GM10248 (cell line): ENCODE results near the gene ABTB1.

Experiments
- CTCF ChIA-PET: fragments of 300-600 bp; sonication (Branson Sonifier 250); formaldehyde crosslinking; extraction: SDS; loops from one replicate; lab custom pipeline; 2021; ENCODE audit warnings: antibody characterized with exemption; lab: Yijun Ruan, JAX
- POLR2A ChIA-PET: fragments of 350-650 bp; sonication (Branson Sonifier 250); formaldehyde crosslinking; extraction: SDS; loops from one replicate; lab custom pipeline; 2020; ENCODE audit warnings: antibody characterized with exemption; lab: Yijun Ruan, JAX
- DNase-seq: peaks from one replicate; pipeline ENCODE4 v3.0.0; 2012; ENCODE audit errors: extremely low spot score
- CTCF ChIP-seq: IDR thresholded peaks from 2 replicates; pipeline ENCODE4 v1.5.1; 2012; ENCODE audit warnings: mild to moderate bottlenecking, low read depth; ENCODE audit errors: extremely low read depth, missing control alignments, control extremely low read depth

ABTB1 gene

DNA sequence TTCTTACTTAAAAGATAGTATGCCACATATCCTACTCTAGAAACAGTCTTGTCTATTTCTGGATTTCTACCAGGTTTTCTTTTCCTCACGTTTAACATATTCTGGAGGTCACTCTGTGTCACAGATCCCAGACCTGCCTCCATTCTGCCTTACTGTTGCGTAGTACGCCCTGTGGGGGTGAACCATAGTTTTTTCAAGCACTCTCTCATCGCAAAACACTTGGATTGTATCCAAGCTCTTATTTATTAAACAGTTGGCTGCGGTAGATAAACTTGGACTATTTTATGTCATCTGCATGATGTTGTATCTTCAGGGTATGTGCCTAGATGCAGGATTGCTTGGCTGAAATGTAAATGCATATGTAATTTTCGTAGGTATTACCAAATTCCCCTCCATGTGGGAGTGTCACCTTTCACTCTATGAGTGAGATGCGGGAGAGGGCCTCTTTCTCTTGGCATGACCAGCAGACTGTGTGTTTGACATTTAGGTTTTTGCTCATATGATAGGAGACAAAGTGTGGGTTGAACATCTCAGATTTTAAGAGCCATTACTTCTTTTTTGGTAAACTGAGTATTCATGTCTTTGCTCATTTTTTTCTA, 55.8 kb downstream of the ABTB1 start:
- POLR2A ChIA-PET, result no interaction called here
- CTCF ChIA-PET, result no interaction called here
- DNase-seq, result no peak
- TF ChIP-seq CTCF, result no peak

GRCh38 chr3:127729556-127730056, 56.9 kb downstream of the ABTB1 start:
- no peak for DNase-seq
- CTCF ChIA-PET, result no interaction called here
- POLR2A ChIA-PET, result no interaction called here
- TF ChIP-seq CTCF, result no peak

- no peak for TF ChIP-seq CTCF
- ChIA-PET CTCF (no interaction called here), POLR2A (no interaction called here)
- no peak for DNase-seq
Observed at GRCh38 chr3:127730171-127730570, 57.4 kb downstream of the ABTB1 start.
